Colon (tissue), 2 donors: ENCODE data around the gene CLCNKA.
"Not testable (repeated sequence)": the region's sequence is repeated elsewhere in the genome, so short reads cannot be mapped to it uniquely, and the experiment has no call there.

Experiments
- FAIRE-seq: peaks from 2 replicates; lab custom pipeline; 2012; peaks lifted over from hg19 to GRCh38; lab: Jason Lieb, UNC
- donor health status: control.
- donor health status: control.

CLCNKA gene

DNA sequence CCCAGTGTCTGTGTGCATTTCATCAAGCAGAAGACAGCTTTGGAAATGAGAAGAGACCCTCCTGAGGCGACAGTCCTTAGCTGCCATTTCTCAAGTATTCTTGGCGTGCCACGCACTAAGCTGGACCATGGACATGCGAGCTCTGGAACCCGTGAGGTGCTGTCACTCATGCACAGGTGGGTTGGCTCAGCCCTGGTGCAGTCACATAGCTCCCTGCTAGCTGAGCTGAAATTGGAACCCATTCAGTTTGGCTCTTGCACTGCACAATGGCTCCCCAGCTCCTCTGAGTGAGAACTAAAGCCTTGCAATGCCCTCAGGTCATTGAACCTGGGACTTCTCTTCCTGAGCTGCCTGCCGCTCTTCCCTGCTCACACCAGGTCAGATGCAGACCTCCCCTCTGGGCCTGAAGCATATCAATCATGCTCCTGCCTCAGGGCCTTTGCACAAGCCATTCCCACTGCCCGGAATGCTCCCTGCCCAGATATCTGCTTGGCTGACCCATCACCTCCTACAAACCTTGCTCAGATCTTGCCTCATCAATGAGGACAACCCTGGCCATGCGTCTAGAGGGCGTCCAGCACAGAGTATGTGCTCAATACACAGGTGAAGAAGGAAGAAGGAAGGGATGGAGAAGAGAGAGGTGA is 24.1 kb upstream of the CLCNKA start:
- FAIRE-seq, result no peak

DNA sequence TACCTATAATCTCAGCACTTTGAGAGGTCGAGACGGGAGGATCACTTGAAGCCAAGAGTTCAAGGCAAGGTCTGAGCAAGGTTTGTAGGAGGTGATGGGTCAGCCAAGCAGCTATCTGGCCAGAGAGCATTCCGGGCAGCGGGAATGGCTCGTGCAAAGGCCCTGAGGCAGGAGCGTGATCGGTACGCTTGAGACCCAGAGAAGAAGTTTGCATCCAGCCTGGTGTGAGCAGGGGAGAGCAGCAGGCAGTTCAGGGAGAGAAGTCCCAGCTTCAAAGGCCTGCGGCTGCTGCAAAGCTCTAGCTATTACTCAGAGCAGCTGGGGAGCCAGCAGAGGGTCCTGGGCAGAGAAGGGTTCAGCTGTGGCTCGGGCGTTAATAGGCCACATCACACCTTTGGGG is 22.9 kb upstream of the CLCNKA start:
- FAIRE-seq, result no peak

DNA sequence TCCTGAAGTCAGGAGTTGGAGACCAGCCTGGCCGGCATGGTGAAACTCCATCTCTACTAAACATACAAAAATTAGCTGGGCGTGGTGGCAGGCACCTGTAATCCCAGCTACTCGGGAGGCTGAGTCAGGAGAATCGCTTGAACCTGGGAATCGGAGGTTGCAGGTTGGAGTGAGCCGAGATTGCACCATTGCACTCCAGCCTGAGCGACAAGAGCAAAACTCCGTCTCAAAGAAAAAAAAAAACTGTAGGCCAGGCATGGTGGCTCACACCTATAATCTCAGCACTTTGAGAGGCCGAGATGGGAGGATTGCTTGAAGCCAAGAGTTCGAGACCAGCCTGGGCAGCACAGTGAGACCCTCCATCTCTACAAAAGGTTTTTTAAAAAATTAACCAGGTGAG is 20.6 kb upstream of the CLCNKA start:
- not testable (repeated sequence) for FAIRE-seq

DNA sequence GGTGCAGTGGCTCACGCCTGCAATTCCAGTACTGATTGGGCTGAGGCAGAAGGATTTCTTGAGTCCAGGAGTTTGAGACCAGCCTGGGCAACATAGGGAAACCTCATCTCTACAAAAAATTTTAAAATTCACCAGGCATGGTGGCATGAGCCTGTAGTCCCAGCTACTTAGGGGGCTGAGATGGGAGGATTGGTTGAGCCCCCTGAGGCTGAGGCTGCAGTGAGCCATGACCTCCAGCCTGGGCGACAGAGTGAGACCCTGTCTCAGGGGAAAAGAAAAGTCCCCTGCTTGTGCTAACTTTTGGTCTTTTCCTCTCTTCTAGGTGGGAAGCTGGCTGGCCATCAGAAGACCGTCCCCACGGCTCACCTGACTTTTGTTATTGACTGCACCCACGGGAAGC is 16.2 kb upstream of the CLCNKA start:
- FAIRE-seq, result no peak

DNA sequence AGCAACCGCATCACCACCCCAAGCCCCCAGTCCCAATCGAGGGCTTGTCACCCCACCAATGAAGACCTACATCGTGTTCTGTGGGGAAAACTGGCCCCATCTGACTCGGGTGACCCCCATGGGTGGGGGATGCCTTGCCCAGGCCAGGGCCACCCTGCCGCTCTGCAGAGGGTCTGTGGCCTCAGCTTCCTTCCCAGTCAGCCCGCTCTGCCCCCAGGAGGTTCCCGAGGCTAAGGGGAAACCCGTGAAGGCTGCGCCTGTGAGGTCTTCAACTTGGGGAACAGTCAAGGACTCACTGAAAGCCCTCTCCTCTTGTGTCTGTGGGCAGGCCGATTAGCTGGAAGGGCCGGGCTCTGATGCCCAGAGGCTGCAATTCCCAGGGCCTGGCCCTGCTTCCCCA is 15.8 kb upstream of the CLCNKA start:
- FAIRE-seq, result no peak

DNA sequence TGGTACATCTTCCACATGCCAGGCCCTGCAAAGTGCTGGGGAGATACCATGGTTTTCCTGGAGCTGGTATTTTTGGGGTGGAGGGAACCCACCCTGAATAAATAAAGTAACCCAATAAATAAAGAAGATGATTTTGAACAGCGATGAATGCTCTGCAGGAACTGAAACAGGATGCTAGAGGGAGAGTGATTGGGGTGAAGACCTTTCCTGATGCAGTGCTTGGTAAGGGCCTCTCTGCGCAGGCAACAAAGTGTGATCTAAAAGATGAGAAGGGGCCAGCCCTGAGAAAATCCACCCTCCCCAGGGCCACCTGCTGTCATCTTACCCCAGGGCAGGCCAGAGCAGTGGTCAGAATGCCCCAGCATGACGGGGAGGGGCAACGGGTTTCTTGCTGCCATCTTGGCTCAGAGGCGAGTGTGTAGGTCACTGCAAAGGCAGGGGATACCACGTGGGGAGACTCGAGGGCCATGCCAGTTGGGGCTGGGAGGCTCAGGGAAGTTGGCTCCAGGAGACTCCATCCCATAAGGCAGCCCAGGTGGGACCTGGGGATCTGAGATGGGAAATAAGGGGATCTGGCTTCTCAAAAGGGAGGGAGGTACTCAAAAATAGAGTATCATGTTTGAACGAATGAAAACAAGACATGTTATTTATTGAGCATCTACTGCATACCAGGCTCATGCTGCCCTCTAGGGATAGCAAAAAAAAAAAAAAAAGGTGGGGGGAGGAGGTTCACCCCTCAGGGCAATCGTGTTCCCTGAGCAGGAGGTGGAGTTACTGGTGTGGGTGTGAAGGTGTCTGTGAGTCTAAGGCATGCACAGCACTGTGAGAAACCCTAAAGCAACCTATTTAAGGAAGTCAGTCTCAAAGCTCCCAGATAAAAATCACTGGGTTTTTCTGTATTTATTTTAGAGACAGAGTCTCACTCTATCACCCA is 15.0 kb upstream of the CLCNKA start:
- FAIRE-seq, result no peak

DNA sequence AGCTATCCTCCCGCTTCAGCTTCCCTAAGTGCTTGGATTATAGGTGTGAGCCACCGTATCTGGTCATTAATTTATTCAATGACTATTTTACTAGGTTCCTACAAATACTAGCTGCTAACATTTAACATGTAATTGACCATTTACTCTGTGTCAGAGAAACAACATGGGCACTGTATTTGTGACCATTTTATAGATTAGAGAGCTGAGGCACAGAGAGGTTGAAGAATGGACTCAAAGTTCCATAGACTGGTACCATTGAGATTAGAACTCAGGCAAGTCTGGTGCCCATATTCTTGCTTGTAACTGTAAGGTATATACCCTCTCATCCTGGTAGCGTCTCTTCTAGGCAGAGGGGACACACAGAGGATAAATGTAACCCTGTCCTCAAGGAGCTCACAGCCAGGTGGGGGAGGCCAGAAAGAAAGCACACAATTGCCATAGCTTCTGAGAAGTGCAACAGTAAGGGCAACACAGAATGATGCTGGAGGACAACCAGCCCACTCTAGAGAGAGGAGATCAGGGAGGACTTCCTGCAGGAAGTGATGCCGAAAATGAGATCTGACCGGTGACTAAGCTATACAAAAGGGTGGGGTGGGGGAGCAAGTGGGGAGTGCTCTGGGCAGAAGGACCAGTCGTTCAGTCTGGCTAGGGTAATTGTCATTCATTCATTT is 14.0 kb upstream of the CLCNKA start:
- FAIRE-seq, result no peak

DNA sequence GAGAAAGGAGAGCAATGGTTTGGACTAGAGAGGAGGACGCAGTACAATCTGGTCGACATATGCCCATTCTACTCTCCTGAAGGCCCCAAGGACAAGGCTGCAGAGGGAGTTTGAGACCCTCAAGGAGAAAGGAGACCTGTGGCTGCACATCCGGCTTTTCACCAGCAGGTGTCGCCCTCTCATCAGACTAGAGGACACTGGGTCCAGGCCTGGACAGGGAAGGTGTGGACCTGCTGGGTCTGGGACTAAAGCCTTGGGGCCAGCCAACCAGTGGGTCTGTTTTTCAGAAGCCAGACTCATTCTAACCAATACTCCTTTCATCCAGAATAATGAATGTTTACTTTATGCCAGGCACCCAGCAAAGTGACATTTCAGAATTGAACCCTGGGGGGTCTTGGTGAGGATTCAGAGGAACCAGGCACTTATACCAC is 12.8 kb upstream of the CLCNKA start:
- FAIRE-seq, result no peak

DNA sequence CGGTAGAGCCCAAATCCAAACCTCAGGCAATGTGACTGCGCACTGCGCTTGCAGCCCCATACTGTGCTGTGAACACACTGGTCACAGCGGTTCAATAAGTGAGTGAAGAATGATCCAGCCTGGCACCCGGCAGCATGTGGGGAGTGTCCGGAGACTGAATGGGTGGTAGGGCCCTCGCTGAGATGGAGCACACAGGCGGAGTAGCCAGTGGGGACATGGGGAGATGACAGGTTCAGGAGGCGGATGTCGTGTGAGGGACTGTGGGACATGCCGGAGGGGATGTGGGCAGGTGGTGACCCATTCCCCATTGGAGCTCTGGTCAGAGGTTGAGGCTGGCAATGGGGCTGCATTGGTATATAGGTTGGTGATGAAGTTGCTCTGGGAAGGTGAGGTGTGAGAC is 12.2 kb upstream of the CLCNKA start:
- FAIRE-seq, result no peak

DNA sequence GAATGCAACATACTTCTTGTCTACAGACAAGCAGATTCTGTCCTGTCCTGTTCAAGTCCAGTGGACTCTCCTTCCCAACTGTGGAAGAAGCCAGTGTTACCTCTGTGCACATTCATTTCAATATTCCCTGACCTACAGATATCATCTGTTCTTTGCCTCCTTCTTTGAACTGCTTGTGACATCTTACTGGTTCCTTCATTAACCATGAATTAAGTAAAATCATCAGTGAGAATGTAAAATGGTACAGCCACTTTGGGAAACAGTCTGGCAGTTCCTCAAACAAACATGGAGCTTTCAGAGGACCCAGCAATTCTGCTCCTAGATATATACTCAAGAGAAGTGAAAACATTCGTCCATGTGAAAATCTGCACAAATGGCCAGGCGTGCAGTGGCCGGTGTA is 11.0 kb upstream of the CLCNKA start:
- no peak for FAIRE-seq

DNA sequence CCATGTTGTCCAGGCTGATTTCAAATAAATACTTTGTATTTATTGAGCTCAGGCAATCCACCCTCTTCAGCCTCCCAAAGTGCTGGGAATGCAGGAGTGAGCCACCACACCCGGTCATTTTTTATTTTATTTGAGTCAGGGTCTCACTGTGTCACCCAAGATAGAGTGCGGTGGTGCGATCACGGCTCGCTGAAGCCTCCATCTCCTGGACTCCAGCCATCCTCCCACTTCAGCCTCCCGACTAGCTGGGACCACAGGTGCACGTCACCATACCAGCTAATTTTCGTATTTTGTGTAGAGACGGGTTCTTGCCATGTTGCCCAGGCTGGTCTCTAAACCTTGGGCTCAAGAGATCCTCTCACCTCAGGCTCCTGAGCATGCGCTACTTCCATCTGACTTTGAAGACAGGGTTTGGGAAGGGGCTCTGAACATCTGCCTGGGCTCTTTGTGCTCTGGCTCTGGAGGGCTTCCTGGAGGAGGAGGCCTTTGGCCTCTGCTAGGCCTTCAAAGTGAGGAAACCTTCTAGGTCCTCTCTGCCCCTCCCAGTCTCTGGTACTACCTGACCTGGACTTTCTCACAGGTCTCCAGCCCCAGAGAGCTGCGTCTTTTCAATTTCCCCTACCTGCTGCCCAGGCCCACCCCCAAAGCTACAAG is 9.8 kb upstream of the CLCNKA start:
- no peak for FAIRE-seq

DNA sequence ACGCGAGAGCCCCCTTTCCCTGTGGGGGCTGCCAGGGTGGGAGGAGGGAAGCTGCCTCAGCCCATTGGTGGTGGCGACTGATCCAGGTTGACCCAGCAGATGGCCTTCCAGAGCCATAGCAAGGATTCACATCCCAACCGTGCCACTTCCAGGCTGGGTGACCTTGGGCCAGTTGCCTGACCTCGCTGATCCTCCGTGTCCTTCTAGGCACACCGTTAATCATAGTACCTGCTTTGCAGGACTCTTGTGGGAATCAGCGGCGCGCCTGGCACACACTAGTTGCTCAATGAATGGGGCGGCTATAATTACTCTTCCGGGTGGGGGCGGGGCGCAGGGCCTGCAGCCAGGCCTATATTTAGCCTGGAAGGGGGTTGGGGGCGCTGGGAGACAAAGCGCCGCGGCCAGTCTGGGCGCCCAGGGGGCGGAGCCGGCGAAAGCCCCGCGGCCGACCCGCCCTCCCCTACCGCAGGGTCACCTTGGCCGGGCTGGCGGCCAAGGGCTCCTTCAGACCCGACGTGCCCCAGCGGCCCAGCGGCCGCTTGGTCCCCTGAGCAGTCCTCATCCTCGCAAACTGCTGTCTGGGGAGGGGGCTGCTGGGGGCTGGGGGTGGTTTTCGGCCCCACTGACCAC is 9.1 kb upstream of the CLCNKA start:
- no peak for FAIRE-seq

DNA sequence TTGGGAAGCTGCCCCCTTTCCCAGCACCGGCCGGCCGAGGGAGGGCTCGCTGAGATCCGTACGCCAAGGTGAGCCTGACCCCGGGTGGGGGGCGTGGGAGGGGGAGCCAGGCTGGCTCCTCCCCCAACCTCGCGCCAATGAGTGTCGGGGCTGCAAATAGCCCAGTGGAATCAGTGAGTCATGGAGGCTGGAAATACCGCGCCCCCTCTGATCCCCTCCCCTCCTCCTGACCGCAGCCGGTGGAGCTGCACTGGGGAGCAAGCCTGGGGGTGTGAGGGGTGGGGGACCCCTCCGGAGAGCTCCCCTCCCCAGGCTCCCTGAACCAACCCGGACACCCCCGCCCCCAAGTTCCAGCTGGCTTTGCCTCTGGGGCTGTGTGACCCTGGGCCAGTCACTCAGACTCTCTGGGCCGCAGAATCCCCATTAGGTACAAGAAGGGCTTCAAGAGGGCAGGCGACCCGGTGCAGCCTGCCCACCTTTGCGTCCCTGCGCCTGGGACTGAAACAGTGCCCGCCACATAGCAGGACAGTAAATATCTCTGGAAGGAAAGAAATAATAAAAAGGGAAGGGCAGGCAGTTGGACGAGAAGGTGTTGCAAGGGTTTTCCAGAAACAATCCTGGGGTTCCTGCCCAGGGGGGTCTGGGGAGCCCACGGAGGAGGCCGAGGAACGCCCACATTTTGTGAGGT is 8.5 kb upstream of the CLCNKA start:
- FAIRE-seq, result no peak

DNA sequence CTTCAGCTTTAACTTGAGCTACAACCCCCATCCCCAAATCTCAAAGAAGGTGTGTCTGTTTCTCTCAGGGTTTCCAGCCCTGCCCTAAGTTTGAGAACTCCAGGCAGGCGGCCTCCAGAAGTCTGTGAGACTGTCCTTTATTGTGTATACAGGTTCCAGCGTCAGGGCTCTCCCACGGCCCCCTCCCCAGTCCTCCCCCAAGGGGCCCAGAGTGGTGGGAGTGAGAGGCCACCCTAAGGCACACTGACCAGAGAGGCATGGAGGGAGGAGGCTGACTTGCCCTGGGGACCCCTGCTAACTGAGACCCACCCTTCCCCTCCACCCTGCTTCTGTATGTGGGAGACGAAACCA is 8.0 kb upstream of the CLCNKA start:
- FAIRE-seq, result no peak

DNA sequence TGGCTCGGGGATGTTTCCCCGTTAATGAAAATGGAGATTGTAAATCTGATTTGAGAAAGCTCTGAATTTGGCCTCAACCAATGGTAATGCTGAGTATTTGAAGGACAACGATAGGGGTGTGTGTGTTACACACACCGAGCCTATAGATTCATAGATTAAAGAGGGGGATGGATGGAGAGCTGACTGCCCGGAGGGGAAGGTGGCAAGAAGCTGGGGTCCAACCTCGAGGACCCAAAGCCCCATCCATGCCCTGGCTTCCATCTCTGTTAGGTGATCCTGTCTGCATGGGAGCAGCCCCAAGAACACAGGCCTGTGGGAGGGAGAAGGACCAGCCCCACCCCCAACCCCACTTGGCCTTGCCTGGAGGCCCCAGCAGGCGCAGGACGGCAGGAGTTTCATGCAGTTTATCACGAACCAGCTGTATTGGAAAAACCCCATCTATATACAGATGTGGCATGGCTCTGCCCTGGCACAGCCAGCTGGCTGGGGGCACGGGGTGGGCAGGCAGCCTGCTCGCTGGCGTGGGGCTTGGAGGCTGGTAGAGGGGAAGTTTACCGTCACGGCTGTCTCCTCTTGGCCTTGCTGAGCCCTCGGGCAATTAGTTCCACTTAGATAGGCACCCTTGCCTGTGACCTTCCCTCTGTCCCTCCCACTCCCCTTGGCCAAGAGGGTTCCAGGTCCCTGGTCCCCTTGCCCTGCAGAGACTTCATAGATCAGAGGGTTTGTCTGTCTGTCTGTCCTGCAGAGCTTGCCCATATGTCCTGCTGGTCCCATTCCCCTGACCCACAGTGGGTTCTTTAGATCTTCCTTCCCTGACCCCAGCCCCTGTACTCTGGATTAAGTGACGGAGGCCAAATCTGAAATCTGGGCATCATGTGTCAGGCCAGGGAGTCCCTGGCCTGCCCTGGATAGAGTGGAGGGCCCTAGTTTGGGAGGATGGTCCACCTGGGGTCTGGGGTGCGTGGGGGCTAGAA is 7.0 kb upstream of the CLCNKA start:
- no peak for FAIRE-seq

DNA sequence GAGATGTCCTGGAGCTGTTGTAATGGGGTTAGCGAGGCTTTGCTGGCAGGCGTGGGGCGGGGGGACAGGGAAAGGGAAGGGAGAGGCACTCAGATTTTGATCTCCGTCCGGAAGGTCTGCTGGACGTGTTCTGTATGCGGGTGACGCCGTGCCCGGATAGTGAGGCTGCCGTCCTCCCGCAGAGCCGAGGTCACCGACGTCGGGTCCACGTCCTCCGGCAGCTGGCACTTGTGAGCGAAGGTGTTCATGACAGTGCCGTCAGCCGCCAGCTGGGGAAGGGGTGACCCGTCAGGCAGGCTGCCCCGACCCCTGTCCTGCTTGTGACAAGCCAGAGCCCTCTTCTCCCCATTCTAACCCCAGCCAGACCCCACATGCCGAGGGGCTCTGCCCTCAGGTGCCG is 6.3 kb upstream of the CLCNKA start:
- FAIRE-seq, result no peak

DNA sequence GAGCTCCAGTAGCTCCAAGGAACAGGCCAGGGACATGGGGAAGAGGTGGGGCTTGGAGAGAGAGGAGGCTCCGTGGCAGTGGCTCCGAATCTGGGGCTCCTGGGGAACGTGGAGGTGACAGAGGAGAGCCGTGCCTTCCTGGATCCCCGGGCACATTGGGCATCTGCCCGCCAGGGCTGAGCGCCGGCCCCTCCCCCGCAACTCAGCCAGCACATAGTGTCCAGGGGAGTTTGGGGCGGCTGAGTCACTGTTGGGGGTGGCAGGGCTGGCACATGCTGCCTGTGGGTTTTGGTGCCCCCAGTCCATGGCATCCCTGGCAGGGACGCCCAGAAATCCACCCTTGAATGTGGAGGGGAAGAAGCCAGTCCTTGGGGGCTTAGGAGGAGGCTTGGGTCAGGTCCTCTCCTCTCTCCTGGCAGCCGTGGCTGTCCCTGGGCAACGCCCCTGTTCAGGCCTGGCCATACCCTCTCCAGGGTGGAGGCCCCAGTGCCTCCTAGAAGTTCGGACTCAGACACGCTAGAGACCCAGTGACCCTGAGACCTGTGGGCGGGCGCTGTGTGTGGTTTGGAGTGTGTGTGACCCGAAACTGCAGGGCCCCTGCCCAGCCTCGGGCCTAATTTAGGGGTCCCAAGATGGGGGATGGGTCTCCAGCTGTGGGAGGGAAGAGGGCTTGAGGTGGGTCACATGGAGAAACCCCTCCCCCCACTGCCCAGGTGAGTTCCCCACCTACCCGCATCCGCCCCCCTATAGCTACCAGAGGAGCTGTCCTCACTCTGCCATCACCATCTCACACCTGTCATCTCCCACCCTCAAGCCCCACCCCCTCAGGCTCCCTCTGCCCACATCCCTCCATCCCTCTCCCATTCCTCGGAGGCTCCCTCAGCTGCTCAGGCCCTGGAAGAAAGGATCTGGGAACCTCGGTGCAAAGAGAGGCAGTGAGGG is 5.6 kb upstream of the CLCNKA start:
- FAIRE-seq, result no peak

DNA sequence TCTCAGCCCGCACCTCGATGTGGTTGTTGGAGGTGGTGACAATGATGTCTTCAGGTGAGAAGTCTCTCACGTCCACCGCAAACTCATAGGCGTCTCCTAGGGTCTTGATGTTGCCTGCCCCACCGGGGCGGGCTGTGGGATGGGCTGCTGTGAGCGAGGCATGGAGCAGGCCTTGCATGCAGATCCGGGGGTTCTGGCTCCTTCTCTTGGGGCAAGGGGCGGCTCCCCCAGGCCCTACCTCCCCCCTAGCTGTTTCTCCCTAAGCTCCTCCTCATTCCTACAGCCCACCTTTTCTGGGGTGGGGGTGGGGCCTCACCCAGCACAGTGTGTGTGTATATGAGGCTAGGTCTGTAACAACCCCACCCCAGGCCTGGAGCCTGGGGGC is 4.8 kb upstream of the CLCNKA start:
- no peak for FAIRE-seq
